SK-N-SH treated with all-trans-retinoic acid at 6 μM for 48 hours (cell line): ENCODE measurements around the gene NUFIP1.

ENCODE experiments used
- ARNTL ChIP-seq: fragments of 450-650 bp; formaldehyde crosslinking; IDR thresholded peaks from 2 replicates; pipeline ENCODE4 v1.5.0; 2020; ENCODE audit warnings: low read depth, mild to moderate bottlenecking, moderate library complexity, borderline replicate concordance
- CSRNP3 ChIP-seq: fragments of 250-450 bp; sonication (Bioruptor Pico); IDR thresholded peaks from 2 replicates; pipeline ENCODE4 v1.5.1; 2021; ENCODE audit warnings: mild to moderate bottlenecking, moderate library complexity
- GLIS3 ChIP-seq: fragments of 250-450 bp; sonication (Bioruptor Pico); IDR thresholded peaks from 2 replicates; pipeline ENCODE4 v1.5.0; 2020; ENCODE audit warnings: mild to moderate bottlenecking, moderate library complexity
- PATZ1 ChIP-seq: fragments of 250-450 bp; sonication (Bioruptor Pico); IDR thresholded peaks from 2 replicates; pipeline ENCODE4 v1.8.0; 2020; ENCODE audit warnings: mild to moderate bottlenecking, moderate library complexity, borderline replicate concordance
- RARB ChIP-seq: fragments of 250-450 bp; sonication (Bioruptor Pico); IDR thresholded peaks from 2 replicates; pipeline ENCODE4 v1.8.0; 2021; ENCODE audit warnings: mild to moderate bottlenecking, moderate library complexity
- TCF4 ChIP-seq: fragments of 250-450 bp; sonication (Bioruptor Pico); IDR thresholded peaks from 2 replicates; pipeline ENCODE4 v1.8.0; 2021; ENCODE audit warnings: mild to moderate bottlenecking, moderate library complexity, borderline replicate concordance
- TSHZ2 ChIP-seq: fragments of 250-450 bp; sonication (Bioruptor Pico); IDR thresholded peaks from 2 replicates; pipeline ENCODE4 v1.5.0; 2020; ENCODE audit warnings: mild to moderate bottlenecking, moderate library complexity
- ZC3H10 ChIP-seq: fragments of 250-450 bp; sonication (Bioruptor Pico); IDR thresholded peaks from 2 replicates; pipeline ENCODE4 v1.5.1; 2021; ENCODE audit warnings: mild to moderate bottlenecking, moderate library complexity
- ZFP3 ChIP-seq: fragments of 250-450 bp; sonication (Bioruptor Pico); IDR thresholded peaks from 2 replicates; pipeline ENCODE4 v1.5.0; 2020; ENCODE audit warnings: mild to moderate bottlenecking, moderate library complexity
- ZFP30 ChIP-seq: fragments of 450-650 bp; formaldehyde crosslinking; IDR thresholded peaks from 2 replicates; pipeline ENCODE4 v1.5.0; 2022; ENCODE audit warnings: mild to moderate bottlenecking, moderate library complexity
- ZNF565 ChIP-seq: fragments of 450-650 bp; formaldehyde crosslinking; conservative IDR thresholded peaks from 2 replicates; pipeline ENCODE4 v1.5.0; 2020; ENCODE audit warnings: low read depth, mild to moderate bottlenecking, moderate library complexity
- ZNF8 ChIP-seq: fragments of 450-650 bp; formaldehyde crosslinking; IDR thresholded peaks from 2 replicates; pipeline ENCODE4 v1.5.0; 2020; ENCODE audit warnings: mild to moderate bottlenecking, moderate library complexity

- TF ChIP-seq ZFP30 (CRISPR knock-in tag): no peak
- TF ChIP-seq RARB: no peak
- no peak for TF ChIP-seq ZNF8 (CRISPR knock-in tag)
- TF ChIP-seq ARNTL: no peak
- TF ChIP-seq ZNF565: no peak
- no peak for TF ChIP-seq ZFP3
- TF ChIP-seq GLIS3: no peak
- no peak for TF ChIP-seq PATZ1 (CRISPR knock-in tag)
- TF ChIP-seq CSRNP3 (CRISPR knock-in tag): no peak
- no peak for TF ChIP-seq TSHZ2 (CRISPR knock-in tag)
- TF ChIP-seq TCF4: no peak
- no peak for TF ChIP-seq ZC3H10 (CRISPR knock-in tag)
These were observed 14.1 kb upstream of the NUFIP1 start for GRCh38 chr13:45003417-45003816.
